OCI-LY1 (cell line): Measurements from ENCODE around the gene ELMOD3.

ENCODE experiments used
- H2AFZ ChIP-seq: fragments of 200-600 bp; sonication (generic), shearing (Covaris generic); 2 replicates; pipeline ENCODE4 v1.6.0; 2014; ENCODE audit warnings: antibody characterized with exemption, mild to moderate bottlenecking, low read length
- H3F3A ChIP-seq: fragments of 200-600 bp; sonication (generic), shearing (Covaris generic); 2 replicates; pipeline ENCODE4 v1.6.0; 2014; ENCODE audit warnings: mild to moderate bottlenecking, antibody characterized with exemption, low read length, moderate library complexity; ENCODE audit not compliant: insufficient read depth
- H3K27ac ChIP-seq: fragments of 200-600 bp; sonication (generic); 2 replicates; pipeline ENCODE4 v1.5.1; 2014; ENCODE audit warnings: low read length, mixed run types, mild to moderate bottlenecking, low read depth; ENCODE audit not compliant: poor library complexity, severe bottlenecking
- H3K27me3 ChIP-seq: fragments of 200-600 bp; sonication (generic); 2 replicates; pipeline ENCODE4 v1.6.0; 2014; ENCODE audit warnings: antibody characterized with exemption, mild to moderate bottlenecking, low read length, moderate library complexity; ENCODE audit not compliant: insufficient read depth
- H3K36me3 ChIP-seq: fragments of 200-600 bp; sonication (generic); 2 replicates; pipeline ENCODE4 v1.6.1; 2014; ENCODE audit warnings: mild to moderate bottlenecking, antibody characterized with exemption, low read length, moderate library complexity, mixed read lengths; ENCODE audit not compliant: insufficient read depth
- H3K4me1 ChIP-seq: fragments of 200-600 bp; sonication (generic); 2 replicates; pipeline ENCODE4 v1.5.1; 2014; ENCODE audit warnings: mild to moderate bottlenecking, low read length, moderate library complexity; ENCODE audit not compliant: insufficient read depth, severe bottlenecking
- H3K4me2 ChIP-seq: fragments of 200-600 bp; sonication (generic), shearing (Covaris generic); 2 replicates; pipeline ENCODE4 v1.6.1; 2014; ENCODE audit warnings: low read length
- H3K4me3 ChIP-seq: fragments of 200-600 bp; sonication (generic); 2 replicates; pipeline ENCODE4 v1.5.1; 2014; ENCODE audit warnings: low read length, low read depth, mild to moderate bottlenecking, mixed read lengths; ENCODE audit not compliant: poor library complexity, severe bottlenecking
- H3K79me2 ChIP-seq: fragments of 200-600 bp; shearing (Covaris generic); 2 replicates; pipeline ENCODE4 v1.6.1; 2016; ENCODE audit warnings: mixed run types, low read length, mixed read lengths; ENCODE audit not compliant: insufficient read depth
- H3K9ac ChIP-seq: fragments of 200-600 bp; sonication (generic), shearing (Covaris generic); 2 replicates; pipeline ENCODE4 v1.6.1; 2014; ENCODE audit warnings: mild to moderate bottlenecking, low read length, mixed read lengths
- H3K9me2 ChIP-seq: fragments of 200-600 bp; sonication (generic), shearing (Covaris generic); 2 replicates; pipeline ENCODE4 v1.6.1; 2014; ENCODE audit warnings: low read depth, mild to moderate bottlenecking, low read length, mixed read lengths
- H3K9me3 ChIP-seq: fragments of 200-600 bp; shearing (Covaris generic); 2 replicates; pipeline ENCODE4 v1.6.1; 2014; ENCODE audit warnings: low read length, mixed read lengths
- H4K20me1 ChIP-seq: fragments of 200-600 bp; sonication (generic), shearing (Covaris generic); 2 replicates; pipeline ENCODE4 v1.6.0; 2016; ENCODE audit warnings: mild to moderate bottlenecking, low read length; ENCODE audit not compliant: insufficient read depth
- EZH2 ChIP-seq: fragments of 200-600 bp; sonication (generic), shearing (Covaris generic); IDR thresholded peaks from 2 replicates; pipeline ENCODE4 v1.8.0; 2017; ENCODE audit warnings: borderline replicate concordance, mixed run types, mild to moderate bottlenecking, antibody characterized with exemption, low read length, moderate library complexity, mixed read lengths
- TF ChIP-seq, protein P1 (sequence below): fragments of 200-600 bp; sonication (generic), shearing (Covaris generic); IDR thresholded peaks from 2 replicates; pipeline ENCODE4 v1.5.1; 2017; ENCODE audit warnings: mild to moderate bottlenecking, antibody characterized with exemption, low read length, moderate library complexity, mixed read lengths

Gene ELMOD3

DNA sequence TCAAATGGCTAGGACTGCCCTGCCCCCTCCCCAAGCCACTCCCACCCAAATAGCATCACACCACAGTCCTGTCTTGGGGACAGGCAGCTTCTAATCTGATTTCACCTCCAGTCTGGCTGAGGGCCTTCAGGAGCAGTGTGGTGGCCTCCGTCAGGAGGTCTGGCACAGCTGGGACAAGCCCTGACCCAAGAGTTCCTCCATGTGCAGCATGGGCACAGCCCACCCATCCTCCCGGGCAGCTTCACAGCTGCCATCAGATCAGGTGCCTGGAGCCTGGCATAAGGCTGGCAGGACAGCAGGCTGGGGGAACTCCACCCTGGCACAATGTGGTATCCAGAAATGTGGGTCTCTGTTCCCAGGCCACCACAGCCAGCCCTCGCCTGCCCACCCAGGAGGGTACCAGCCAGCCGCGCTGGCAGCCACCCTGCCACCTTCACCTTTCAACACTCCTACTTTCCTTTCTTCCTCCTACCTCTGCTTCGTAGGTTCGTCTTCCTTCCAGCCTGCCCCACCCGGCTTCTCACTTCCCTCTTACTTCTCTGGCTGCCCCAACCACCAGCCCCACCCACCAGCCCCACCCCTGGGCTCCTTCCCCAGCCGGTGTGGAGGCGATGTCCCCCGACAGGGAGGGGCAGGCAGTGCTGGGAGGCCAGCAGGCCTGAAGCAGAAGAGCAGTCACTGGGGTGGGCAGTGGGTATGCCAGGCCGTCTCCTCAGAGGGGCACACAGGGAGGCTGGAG, 55.4 kb downstream of the ELMOD3 start, which contains the start of gene CAPG:
Gene CAPG, minus strand, starts transcription at position 522 of the 739 bp plus-strand sequence. CDS start 8,221 bp downstream, outside the sequence.
- no peak within 1 kb of the TSS for H2AFZ ChIP-seq
- H3K27me3 ChIP-seq, result no peaks in the 10 kb centered on the region
- no peak within 1 kb of the TSS for H3K9ac ChIP-seq
- H3F3A ChIP-seq, result no peaks in the 10 kb centered on the region
- no peaks in the 10 kb centered on the region for H3K36me3 ChIP-seq
- TF ChIP-seq, protein P1, sequence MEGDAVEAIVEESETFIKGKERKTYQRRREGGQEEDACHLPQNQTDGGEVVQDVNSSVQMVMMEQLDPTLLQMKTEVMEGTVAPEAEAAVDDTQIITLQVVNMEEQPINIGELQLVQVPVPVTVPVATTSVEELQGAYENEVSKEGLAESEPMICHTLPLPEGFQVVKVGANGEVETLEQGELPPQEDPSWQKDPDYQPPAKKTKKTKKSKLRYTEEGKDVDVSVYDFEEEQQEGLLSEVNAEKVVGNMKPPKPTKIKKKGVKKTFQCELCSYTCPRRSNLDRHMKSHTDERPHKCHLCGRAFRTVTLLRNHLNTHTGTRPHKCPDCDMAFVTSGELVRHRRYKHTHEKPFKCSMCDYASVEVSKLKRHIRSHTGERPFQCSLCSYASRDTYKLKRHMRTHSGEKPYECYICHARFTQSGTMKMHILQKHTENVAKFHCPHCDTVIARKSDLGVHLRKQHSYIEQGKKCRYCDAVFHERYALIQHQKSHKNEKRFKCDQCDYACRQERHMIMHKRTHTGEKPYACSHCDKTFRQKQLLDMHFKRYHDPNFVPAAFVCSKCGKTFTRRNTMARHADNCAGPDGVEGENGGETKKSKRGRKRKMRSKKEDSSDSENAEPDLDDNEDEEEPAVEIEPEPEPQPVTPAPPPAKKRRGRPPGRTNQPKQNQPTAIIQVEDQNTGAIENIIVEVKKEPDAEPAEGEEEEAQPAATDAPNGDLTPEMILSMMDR, result no peak
- TF ChIP-seq EZH2, result no peak
- peak within 1 kb of the TSS; percentile 9; the same call in 1 of the 2 replicates for H3K4me2 ChIP-seq
- H3K9me3 ChIP-seq, result no peaks in the 10 kb centered on the region
- no peaks in the 10 kb centered on the region for H4K20me1 ChIP-seq
- H3K27ac ChIP-seq, result no peak within 1 kb of the TSS
- H3K79me2 ChIP-seq, result no peaks in the 10 kb centered on the region
- no peaks in the 10 kb centered on the region for H3K9me2 ChIP-seq
- H3K4me3 ChIP-seq, result no peak within 1 kb of the TSS
- H3K4me1 ChIP-seq, result peaks cover 24% of the 10 kb centered on the region

DNA sequence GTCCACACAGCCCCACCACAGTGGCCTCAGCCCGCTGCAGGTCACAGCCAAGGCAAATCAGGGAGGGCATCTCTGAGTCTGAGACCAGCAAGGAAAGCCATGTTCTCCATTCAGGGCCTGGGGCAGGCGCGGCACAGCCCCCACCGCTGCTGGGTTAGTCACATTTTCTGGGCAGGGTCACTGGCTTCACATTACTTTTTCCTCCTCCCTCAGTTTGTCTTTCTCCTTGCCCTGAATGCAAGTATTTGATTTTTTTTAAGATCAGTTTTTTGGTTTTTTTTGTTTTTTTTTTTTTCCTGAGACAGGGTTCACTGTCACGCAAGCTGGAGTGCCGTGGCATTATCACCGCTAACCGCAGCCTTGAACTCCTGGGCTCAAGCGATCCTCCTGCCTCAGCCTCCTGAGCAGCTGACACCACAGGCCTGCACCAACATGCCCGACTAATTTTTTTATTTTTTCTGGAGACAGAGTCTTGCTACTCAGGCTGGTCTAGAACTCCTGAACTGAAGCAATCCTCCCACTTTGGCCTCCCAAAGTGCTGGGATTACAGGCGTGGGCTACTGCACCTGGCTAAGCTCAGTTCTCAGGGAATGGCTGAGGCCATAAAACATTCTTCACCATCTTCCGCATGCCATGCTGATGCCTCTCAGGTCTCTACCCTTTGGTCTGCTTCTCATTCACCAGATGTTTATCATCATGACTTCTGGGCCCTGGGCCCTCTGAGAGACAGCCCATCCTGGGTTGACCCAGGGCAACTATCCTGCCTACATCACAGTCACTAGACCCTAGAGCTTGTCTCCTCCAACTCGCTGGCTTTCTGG, 56.2 kb downstream of the ELMOD3 start:
- H3K4me2 ChIP-seq, result peak overlapping the region; percentile 9; the same call in 1 of the 2 replicates
- TF ChIP-seq, protein P1, result no peak
- no peak for TF ChIP-seq EZH2
- no peaks in the 10 kb centered on the region for H4K20me1 ChIP-seq
- peaks cover 24% of the 10 kb centered on the region for H3K4me1 ChIP-seq
- no peaks in the 10 kb centered on the region for H3K27me3 ChIP-seq
- H3K36me3 ChIP-seq, result no peaks in the 10 kb centered on the region
- no peak overlapping the region for H3K27ac ChIP-seq
- H3K9me3 ChIP-seq, result no peaks in the 10 kb centered on the region
- H3K9me2 ChIP-seq, result no peaks in the 10 kb centered on the region
- H3K79me2 ChIP-seq, result no peaks in the 10 kb centered on the region
- H3K4me3 ChIP-seq, result no peak overlapping the region
- no peak overlapping the region for H3K9ac ChIP-seq
- H2AFZ ChIP-seq, result no peak overlapping the region
- no peaks in the 10 kb centered on the region for H3F3A ChIP-seq

DNA sequence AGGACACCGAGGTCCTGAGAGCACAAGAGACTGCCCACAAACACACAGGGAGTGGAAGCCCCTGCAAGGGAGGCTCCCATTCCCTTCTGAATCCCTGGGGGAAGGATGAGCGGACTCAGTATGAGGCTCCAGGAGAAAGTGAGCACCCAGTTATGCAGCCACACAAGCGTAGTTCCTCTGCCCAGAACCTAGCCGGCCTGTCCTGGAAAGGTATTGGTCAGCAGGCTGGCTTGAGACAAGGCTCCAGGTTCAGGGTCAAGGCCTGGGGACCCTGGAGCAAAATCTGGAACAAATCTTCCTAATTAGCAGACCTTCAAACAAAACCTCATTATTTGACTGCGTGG, 56.8 kb downstream of the ELMOD3 start:
- Histone ChIP-seq H2AFZ (no peak overlapping the region), H3K36me3 (no peaks in the 10 kb centered on the region), H3K4me3 (no peak overlapping the region), H3K9ac (no peak overlapping the region), H4K20me1 (no peaks in the 10 kb centered on the region), H3K27ac (no peak overlapping the region), H3K4me2 (no peak overlapping the region), H3K9me2 (no peaks in the 10 kb centered on the region), H3K27me3 (no peaks in the 10 kb centered on the region), H3K79me2 (no peaks in the 10 kb centered on the region), H3K4me1 (peaks cover 24% of the 10 kb centered on the region), H3K9me3 (no peaks in the 10 kb centered on the region), H3F3A (no peaks in the 10 kb centered on the region)
- TF ChIP-seq, protein P1, result no peak
- TF ChIP-seq EZH2, result no peak
